Natural killer cell (primary cell): Measurements from ENCODE around the gene ZNF628. TPM values are rescaled to one million over a fixed set of nuclear protein-coding genes. Genes with fewer than 3 reads are reported as not detected.
"Not testable (repeated sequence)": the region's sequence is repeated elsewhere in the genome, so short reads cannot be mapped to it uniquely, and the experiment has no call there.

ENCODE experiments used
- ATAC-seq, 3 donors: fragments of 150-1000 bp in 2 of 3; fragments of 200-7000 bp in 1 of 3; cut with Tn5 transposase; 1 replicate in 1 of 3; 2 replicates in 2 of 3; pipeline ENCODE4 v1.10.0; 2021; ENCODE audit warnings: mild to moderate bottlenecking in 2 of 3, moderate library complexity in 2 of 3
- DNase-seq, 2 donors: peaks; one replicate each; pipeline versions ENCODE4 v3.0.0 to v3.0.0-alpha.2; 2013 to 2021; ENCODE audit warnings: mixed read lengths in 1 of 2
- H3K27ac ChIP-seq: one replicate; pipeline ENCODE4 v1.5.1; 2013; ENCODE audit warnings: mild to moderate bottlenecking, low read length
- H3K27me3 ChIP-seq: one replicate; pipeline ENCODE4 v1.6.1; 2013; ENCODE audit warnings: low read length; ENCODE audit not compliant: control insufficient read depth, insufficient read depth
- H3K36me3 ChIP-seq: one replicate; pipeline ENCODE4 v1.6.1; 2013; ENCODE audit warnings: low read length; ENCODE audit not compliant: control insufficient read depth, insufficient read depth
- H3K4me1 ChIP-seq: one replicate; pipeline ENCODE4 v1.6.1; 2013; ENCODE audit warnings: low read length; ENCODE audit not compliant: control insufficient read depth, insufficient read depth
- H3K4me3 ChIP-seq: one replicate; pipeline ENCODE4 v1.5.1; 2013; ENCODE audit warnings: low read length
- H3K9me3 ChIP-seq: one replicate; pipeline ENCODE4 v1.6.1; 2013; ENCODE audit warnings: low read length; ENCODE audit not compliant: control insufficient read depth, insufficient read depth
- H3K27ac Mint-ChIP-seq, 2 donors: one replicate each; pipeline ENCODE4 v1.8.0; 2022; ENCODE audit warnings: mild to moderate bottlenecking in 2 of 2, mixed read lengths in 2 of 2, moderate library complexity in 1 of 2
- H3K27me3 Mint-ChIP-seq, 2 donors: one replicate each; pipeline ENCODE4 v1.8.0; 2022; ENCODE audit warnings: low read depth in 2 of 2, mixed read lengths in 2 of 2
- H3K36me3 Mint-ChIP-seq: one replicate; pipeline ENCODE4 v1.8.0; 2022; ENCODE audit warnings: mixed read lengths
- H3K4me1 Mint-ChIP-seq, 2 donors: one replicate each; pipeline ENCODE4 v1.8.0; 2022; ENCODE audit warnings: mixed read lengths in 2 of 2
- H3K4me3 Mint-ChIP-seq: one replicate; pipeline ENCODE4 v1.8.0; 2022; ENCODE audit warnings: mild to moderate bottlenecking, moderate library complexity, mixed read lengths
- H3K9me3 Mint-ChIP-seq, 2 donors: one replicate each; pipeline ENCODE4 v1.8.0; 2022; ENCODE audit warnings: mixed read lengths in 2 of 2
- WGBS: methylation state at CpG from one replicate; pipeline ENCODE4 v1.1.7; 2013; ENCODE audit warnings: missing lambda C conversion rate; ENCODE audit not compliant: insufficient coverage; 5-methylcytosine and 5-hydroxymethylcytosine counted together
- intact Hi-C: fragments of 100-400 bp; cut with micrococcal nuclease; formaldehyde crosslinking; loops from one replicate; pipeline ENCODE4 v1.14.2; 2022
- total RNA-seq, 4 donors: library from RNA; stranded (reverse); fragments of 120-200 nt in 1 of 4; gene quantifications; one replicate each; pipeline versions ENCODE4 v1.2.3 to v1.2.4, GENCODE V29; 2013 to 2022
- TF ChIP-seq, protein P1 (sequence below): fragments of 200-600 bp; IDR thresholded peaks from one replicate; pipeline ENCODE4 v1.8.0; 2022; ENCODE audit warnings: antibody characterized with exemption

Gene ZNF628
- total RNA-seq, 3 donors from 2014 or later (not counting 1 experiment from before 2014, with no cell fraction given) = 20.8 to 28.7 (median 24.1) TPM

DNA sequence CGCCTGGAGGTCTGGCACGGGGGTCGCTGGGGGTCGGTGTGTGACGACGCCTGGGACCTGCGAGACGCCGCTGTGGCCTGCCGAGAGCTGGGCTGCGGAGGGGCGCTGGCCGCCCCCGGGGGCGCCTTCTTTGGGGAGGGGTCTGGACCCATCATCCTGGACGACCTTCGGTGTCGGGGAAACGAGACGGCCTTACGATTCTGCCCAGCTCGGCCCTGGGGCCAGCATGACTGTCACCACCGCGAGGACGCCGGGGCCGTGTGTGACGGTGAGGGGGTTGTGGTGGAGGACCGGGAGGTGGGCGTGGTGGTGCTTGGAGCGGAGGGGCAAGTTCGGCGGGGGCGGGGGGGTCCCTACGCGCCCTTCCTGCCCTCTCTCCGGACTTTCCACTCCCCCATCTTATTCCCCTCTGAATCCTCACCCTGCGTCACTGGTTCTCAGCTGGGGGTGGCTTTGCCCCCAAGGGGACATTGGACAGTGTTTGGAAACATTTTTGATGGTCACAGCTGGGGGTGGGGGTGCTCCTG, 17.3 kb downstream of the ZNF628 start:
- TF ChIP-seq, protein P1, sequence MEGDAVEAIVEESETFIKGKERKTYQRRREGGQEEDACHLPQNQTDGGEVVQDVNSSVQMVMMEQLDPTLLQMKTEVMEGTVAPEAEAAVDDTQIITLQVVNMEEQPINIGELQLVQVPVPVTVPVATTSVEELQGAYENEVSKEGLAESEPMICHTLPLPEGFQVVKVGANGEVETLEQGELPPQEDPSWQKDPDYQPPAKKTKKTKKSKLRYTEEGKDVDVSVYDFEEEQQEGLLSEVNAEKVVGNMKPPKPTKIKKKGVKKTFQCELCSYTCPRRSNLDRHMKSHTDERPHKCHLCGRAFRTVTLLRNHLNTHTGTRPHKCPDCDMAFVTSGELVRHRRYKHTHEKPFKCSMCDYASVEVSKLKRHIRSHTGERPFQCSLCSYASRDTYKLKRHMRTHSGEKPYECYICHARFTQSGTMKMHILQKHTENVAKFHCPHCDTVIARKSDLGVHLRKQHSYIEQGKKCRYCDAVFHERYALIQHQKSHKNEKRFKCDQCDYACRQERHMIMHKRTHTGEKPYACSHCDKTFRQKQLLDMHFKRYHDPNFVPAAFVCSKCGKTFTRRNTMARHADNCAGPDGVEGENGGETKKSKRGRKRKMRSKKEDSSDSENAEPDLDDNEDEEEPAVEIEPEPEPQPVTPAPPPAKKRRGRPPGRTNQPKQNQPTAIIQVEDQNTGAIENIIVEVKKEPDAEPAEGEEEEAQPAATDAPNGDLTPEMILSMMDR = no peak
- H3K9me3 ChIP-seq = no peaks in the 10 kb centered on the region
- H3K27me3 ChIP-seq = no peaks in the 10 kb centered on the region
- H3K27ac ChIP-seq = no peak overlapping the region
- Mint-ChIP-seq H3K4me3 (no peak overlapping the region), H3K4me1 (no peaks in the 10 kb centered on the region), H3K27me3 (peaks cover 0 to 6% of the 10 kb centered on the region in 2 donors), H3K27ac (no peak overlapping the region), H3K36me3 (no peaks in the 10 kb centered on the region), H3K9me3 (no peaks in the 10 kb centered on the region)
- no peaks in the 10 kb centered on the region for H3K36me3 ChIP-seq
- no peak overlapping the region for H3K4me3 ChIP-seq
- H3K4me1 ChIP-seq = no peaks in the 10 kb centered on the region
- intact Hi-C loops = no loop called here
- 59% methylated on average over 28 of the region's 38 CpGs for WGBS
- no peak for ATAC-seq
- DNase-seq = no peak

DNA sequence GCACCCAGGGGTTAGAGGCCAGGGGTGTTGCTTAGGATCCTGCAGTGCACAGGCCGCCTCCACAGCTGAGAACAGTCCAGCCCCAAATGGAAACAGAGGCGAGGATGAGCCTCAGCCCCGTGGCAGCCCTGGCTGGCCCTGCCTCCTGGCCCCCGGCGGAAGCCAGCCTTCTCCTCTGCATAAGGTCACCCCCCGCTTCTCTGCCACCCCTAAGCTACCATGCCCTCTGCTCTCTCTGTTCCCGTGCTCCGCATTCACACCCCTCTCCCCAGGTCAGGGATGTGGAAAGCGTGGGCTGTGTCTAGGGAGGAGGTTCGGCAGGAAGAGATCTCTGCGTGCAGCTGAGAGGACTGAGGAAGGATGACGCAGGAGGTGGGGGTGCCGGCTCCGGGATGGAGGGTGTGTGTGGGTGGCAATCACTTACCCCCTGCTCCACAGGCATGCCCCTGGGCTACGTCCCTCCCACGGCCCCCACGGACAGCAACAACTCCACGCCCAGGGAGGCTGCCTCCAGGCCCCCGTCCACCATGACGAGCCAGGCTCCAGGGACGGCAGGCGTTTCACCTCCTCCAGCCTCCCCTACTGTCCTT, 17.9 kb downstream of the ZNF628 start:
- Mint-ChIP-seq H3K9me3 (no peaks in the 10 kb centered on the region), H3K4me3 (no peak overlapping the region), H3K27ac (no peak overlapping the region), H3K36me3 (no peaks in the 10 kb centered on the region), H3K27me3 (peaks cover 0 to 6% of the 10 kb centered on the region in 2 donors), H3K4me1 (no peaks in the 10 kb centered on the region)
- peak in 1 of 3 donors; percentile 7 for ATAC-seq
- H3K4me1 ChIP-seq = no peaks in the 10 kb centered on the region
- no peaks in the 10 kb centered on the region for H3K36me3 ChIP-seq
- no peak overlapping the region for H3K4me3 ChIP-seq
- no peak for DNase-seq
- H3K27ac ChIP-seq = no peak overlapping the region
- no peaks in the 10 kb centered on the region for H3K27me3 ChIP-seq
- intact Hi-C loops = no loop called here
- WGBS = 53% methylated on average over 19 of the region's 22 CpGs
- no peaks in the 10 kb centered on the region for H3K9me3 ChIP-seq
- TF ChIP-seq, protein P1 = no peak

DNA sequence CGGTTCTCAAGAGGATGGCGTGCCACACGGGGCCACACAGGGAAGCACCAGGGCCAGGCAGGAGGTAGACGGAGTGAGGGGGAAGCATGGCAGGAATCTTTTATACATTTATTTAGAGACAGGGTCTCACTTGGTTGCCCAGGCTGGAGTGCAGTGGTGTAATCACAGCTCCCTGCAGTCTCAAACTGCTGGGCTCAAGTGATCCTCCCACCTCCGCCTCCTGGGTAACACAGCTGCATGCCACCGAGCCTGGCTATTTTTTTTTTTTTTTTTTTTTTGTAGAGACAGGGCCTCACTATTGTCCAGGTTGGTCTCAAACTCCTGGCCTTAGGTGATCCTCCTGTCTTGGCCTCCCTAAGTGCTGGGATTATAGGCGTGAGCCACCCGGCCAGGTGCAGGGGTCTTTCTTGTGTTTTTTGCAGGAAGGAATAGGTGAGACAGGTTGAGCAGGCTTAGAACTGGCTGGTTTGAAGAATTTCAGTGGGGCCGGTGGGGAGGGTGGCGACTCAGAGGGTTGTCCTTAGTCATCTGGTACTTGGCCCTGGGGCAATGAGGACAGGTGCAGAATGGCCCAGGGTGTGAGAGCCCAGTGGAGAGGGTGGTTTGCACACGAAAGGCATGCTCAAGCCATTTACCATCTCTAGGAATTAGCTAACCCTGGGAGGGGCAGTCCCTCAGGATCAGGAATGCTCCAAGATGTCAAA, 19.4 kb downstream of the ZNF628 start:
- Histone ChIP-seq H3K27ac (no peak overlapping the region), H3K27me3 (no peaks in the 10 kb centered on the region), H3K4me1 (no peaks in the 10 kb centered on the region), H3K36me3 (no peaks in the 10 kb centered on the region), H3K4me3 (no peak overlapping the region), H3K9me3 (no peaks in the 10 kb centered on the region)
- H3K27me3 Mint-ChIP-seq = peaks cover 0 to 6% of the 10 kb centered on the region in 2 donors
- intact Hi-C loops = no loop called here
- TF ChIP-seq, protein P1 = no peak
- no peaks in the 10 kb centered on the region for H3K36me3 Mint-ChIP-seq
- no peak overlapping the region for H3K27ac Mint-ChIP-seq
- no peaks in the 10 kb centered on the region for H3K4me1 Mint-ChIP-seq
- no peak for ATAC-seq
- WGBS = 90% methylated on average over 11 of the region's 11 CpGs
- no peaks in the 10 kb centered on the region for H3K9me3 Mint-ChIP-seq
- no peak for DNase-seq
- no peak overlapping the region for H3K4me3 Mint-ChIP-seq

DNA sequence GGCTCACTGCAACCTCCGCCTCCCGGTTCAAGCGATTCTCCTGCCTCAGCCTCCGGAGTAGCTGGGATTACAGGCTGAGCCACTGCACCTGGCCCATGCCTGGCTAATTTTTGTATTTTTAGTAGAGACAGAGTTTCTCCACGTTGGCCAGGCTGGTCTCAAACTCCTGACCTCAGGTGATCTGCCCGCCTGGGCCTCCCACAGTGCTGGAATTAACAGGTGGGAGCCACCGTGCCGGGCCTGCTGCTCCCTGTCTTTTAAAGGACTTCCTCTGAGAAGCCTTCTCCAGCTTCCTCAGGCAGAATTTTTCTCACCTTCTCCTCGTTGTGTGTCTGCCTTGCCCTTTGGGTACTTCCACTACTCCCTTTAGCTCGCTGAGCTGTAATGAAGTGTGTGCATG, 20.4 kb downstream of the ZNF628 start:
- H3K36me3 ChIP-seq, H3K4me3 Mint-ChIP-seq, H3K4me1 Mint-ChIP-seq, DNase-seq, ATAC-seq, H3K27ac Mint-ChIP-seq, H3K9me3 Mint-ChIP-seq, H3K36me3 Mint-ChIP-seq, H3K27me3 Mint-ChIP-seq, H3K27ac ChIP-seq, H3K27me3 ChIP-seq, H3K4me1 ChIP-seq, H3K9me3 ChIP-seq, intact Hi-C loops, H3K4me3 ChIP-seq: not testable (repeated sequence)
- 87% methylated on average over 10 of the region's 10 CpGs for WGBS
